GM18526 (cell line): ENCODE data around the gene DTNB.

Experiments used
- POLR2A ChIP-seq: IDR thresholded peaks from 3 replicates; pipeline ENCODE4 v1.6.1; 2011; ENCODE audit not compliant: insufficient read length; ENCODE audit errors: extremely low read depth

DTNB gene

GRCh38 chr2:25615386-25615785 lies 58.0 kb downstream of the DTNB start:
- TF ChIP-seq POLR2A: no peak

- TF ChIP-seq POLR2A: no peak
Observed at GRCh38 chr2:25614711-25615110, 58.7 kb downstream of the DTNB start.

- no peak for TF ChIP-seq POLR2A
Observed at GRCh38 chr2:25608718-25609117, 64.7 kb downstream of the DTNB start.

GRCh38 chr2:25606892-25607291 lies 66.5 kb downstream of the DTNB start:
- TF ChIP-seq POLR2A: no peak

- no peak for TF ChIP-seq POLR2A
Observed at GRCh38 chr2:25602333-25602723, 71.0 kb downstream of the DTNB start.

- no peak for TF ChIP-seq POLR2A
Observed at GRCh38 chr2:25598911-25599310, 74.5 kb downstream of the DTNB start.

GRCh38 chr2:25598332-25598731 lies 75.0 kb downstream of the DTNB start:
- TF ChIP-seq POLR2A: no peak

GRCh38 chr2:25597881-25598280 lies 75.5 kb downstream of the DTNB start:
- no peak for TF ChIP-seq POLR2A

GRCh38 chr2:25596516-25597244 lies 76.7 kb downstream of the DTNB start:
- no peak for TF ChIP-seq POLR2A

GRCh38 chr2:25595393-25595792 lies 78.0 kb downstream of the DTNB start:
- TF ChIP-seq POLR2A: no peak

- TF ChIP-seq POLR2A: no peak
Observed at GRCh38 chr2:25594991-25595390, 78.4 kb downstream of the DTNB start.

- TF ChIP-seq POLR2A: no peak
Observed at GRCh38 chr2:25592766-25593292, 80.5 kb downstream of the DTNB start.

- no peak for TF ChIP-seq POLR2A
Observed at GRCh38 chr2:25590921-25591505, 82.4 kb downstream of the DTNB start.

- TF ChIP-seq POLR2A: no peak
Observed at GRCh38 chr2:25589676-25590205, 83.6 kb downstream of the DTNB start.

GRCh38 chr2:25588576-25588975 lies 84.8 kb downstream of the DTNB start:
- TF ChIP-seq POLR2A: no peak

- TF ChIP-seq POLR2A: no peak
Observed at GRCh38 chr2:25587361-25587760, 86.0 kb downstream of the DTNB start.
